ENCODE results near the gene GSTA4. TPM values are rescaled to one million over a fixed set of nuclear protein-coding genes. Genes with fewer than 3 reads are reported as not detected.

Gene GSTA4
- total RNA-seq, 2 experiments from 2014 or later, result 0.63 to 1.1 TPM

- ChIA-PET POLR2A (no interaction called here), CTCF (ENCODE audit: unreplicated experiment) (no interaction called here)
- Histone ChIP-seq H3K4me2 (ENCODE audit: low read length) (no peak overlapping the region), H3K27ac (ENCODE audit: low read depth, low read length, poor library complexity, severe bottlenecking) (no peak overlapping the region), H3K4me3 (ENCODE audit: low read depth, low read length, poor library complexity, severe bottlenecking) (no peak overlapping the region), H4K20me1 (ENCODE audit: insufficient read depth, low read length) (no peaks in the 10 kb centered on the region), H2AFZ (ENCODE audit: low read length) (no peak overlapping the region), H3K79me2 (ENCODE audit: insufficient read depth, low read depth, low read length) (no peaks in the 10 kb centered on the region), H3K36me3 (ENCODE audit: insufficient read depth, low read length) (peaks cover 23% of the 10 kb centered on the region; the same call in 1 of the 2 replicates), H3K9me3 (ENCODE audit: low read length) (no peaks in the 10 kb centered on the region), H3K4me1 (ENCODE audit: insufficient read depth, low read length, poor library complexity, severe bottlenecking) (no peaks in the 10 kb centered on the region), H3K9me2 (ENCODE audit: insufficient read depth, low read length) (no peaks in the 10 kb centered on the region)
- BruUV-seq (replicated peaks), result no TSS peak
- intact Hi-C loops (cut with micrococcal nuclease; ENCODE audit: unreplicated experiment), result no loop called here
- TF ChIP-seq EZH2phosphoT487 (IDR thresholded peaks at IDR 0.05; ENCODE audit: borderline replicate concordance, low read depth, low read length) (no peak), CTCF (conservative IDR thresholded peaks at IDR 0.05; ENCODE audit: low read length) (no peak)
- no peak for DNase-seq (ENCODE audit: low spot score)
Measured at GRCh38 chr6:53026526-53026925, 31.4 kb upstream of the GSTA4 start.

- H3K9me2 ChIP-seq (ENCODE audit: insufficient read depth, low read length), result no peaks in the 10 kb centered on the region
- no peaks in the 10 kb centered on the region for H3K9me3 ChIP-seq (ENCODE audit: low read length)
- TF ChIP-seq CTCF (conservative IDR thresholded peaks at IDR 0.05; ENCODE audit: low read length), result no peak
- TF ChIP-seq EZH2phosphoT487 (IDR thresholded peaks at IDR 0.05; ENCODE audit: borderline replicate concordance, low read depth, low read length), result no peak
- intact Hi-C loops (cut with micrococcal nuclease; ENCODE audit: unreplicated experiment), result no loop called here
- ChIA-PET CTCF (ENCODE audit: unreplicated experiment) (no interaction called here), POLR2A (interaction anchor here (1.0 to 1.2 kb wide), 2 partner anchors 19 to 20 kb away, joined by 3 to 4 read pairs; no protein-coding TSS in a partner anchor)
- no peak overlapping the region for H3K4me2 ChIP-seq (ENCODE audit: low read length)
- H3K4me3 ChIP-seq (ENCODE audit: low read depth, low read length, poor library complexity, severe bottlenecking), result no peak overlapping the region
- H3K79me2 ChIP-seq (ENCODE audit: insufficient read depth, low read depth, low read length), result no peaks in the 10 kb centered on the region
- no peaks in the 10 kb centered on the region for H4K20me1 ChIP-seq (ENCODE audit: insufficient read depth, low read length)
- no peak overlapping the region for H3K27ac ChIP-seq (ENCODE audit: low read depth, low read length, poor library complexity, severe bottlenecking)
- DNase-seq (ENCODE audit: low spot score), result no peak
- BruUV-seq (replicated peaks), result no TSS peak
- H2AFZ ChIP-seq (ENCODE audit: low read length), result no peak overlapping the region
- no peaks in the 10 kb centered on the region for H3K4me1 ChIP-seq (ENCODE audit: insufficient read depth, low read length, poor library complexity, severe bottlenecking)
- peaks cover 4% of the 10 kb centered on the region for H3K36me3 ChIP-seq (ENCODE audit: insufficient read depth, low read length)
Measured at GRCh38 chr6:53023323-53023722, 28.2 kb upstream of the GSTA4 start.

GRCh38 chr6:53020005-53020744 is 25.1 kb upstream of the GSTA4 start:
- DNase-seq (ENCODE audit: low spot score), result no peak
- Histone ChIP-seq H3K9me2 (ENCODE audit: insufficient read depth, low read length) (no peaks in the 10 kb centered on the region), H4K20me1 (ENCODE audit: insufficient read depth, low read length) (no peaks in the 10 kb centered on the region), H3K27ac (ENCODE audit: low read depth, low read length, poor library complexity, severe bottlenecking) (no peak overlapping the region), H3K4me2 (ENCODE audit: low read length) (no peak overlapping the region), H3K79me2 (ENCODE audit: insufficient read depth, low read depth, low read length) (no peaks in the 10 kb centered on the region), H2AFZ (ENCODE audit: low read length) (no peak overlapping the region), H3K4me3 (ENCODE audit: low read depth, low read length, poor library complexity, severe bottlenecking) (no peak overlapping the region), H3K9me3 (ENCODE audit: low read length) (no peaks in the 10 kb centered on the region), H3K36me3 (ENCODE audit: insufficient read depth, low read length) (peaks cover 17% of the 10 kb centered on the region; the same call in 1 of the 2 replicates), H3K4me1 (ENCODE audit: insufficient read depth, low read length, poor library complexity, severe bottlenecking) (no peaks in the 10 kb centered on the region)
- intact Hi-C loops (cut with micrococcal nuclease; ENCODE audit: unreplicated experiment), result no loop called here
- ChIA-PET CTCF (ENCODE audit: unreplicated experiment) (no interaction called here), POLR2A (no interaction called here)
- no TSS peak for BruUV-seq (replicated peaks)
- TF ChIP-seq EZH2phosphoT487 (IDR thresholded peaks at IDR 0.05; ENCODE audit: borderline replicate concordance, low read depth, low read length) (no peak), CTCF (conservative IDR thresholded peaks at IDR 0.05; ENCODE audit: low read length) (no peak)
